Thyroid gland (tissue), 4 donors: ENCODE measurements around the gene FHDC1. TPM values are rescaled to one million over a fixed set of nuclear protein-coding genes. Genes with fewer than 3 reads are reported as not detected.

Experiments
- DNase-seq, 2 donors: peaks; one replicate each; pipeline ENCODE4 v3.0.0-alpha.2; 2019
- H3K27ac ChIP-seq, 3 donors: fragments of 200-600 bp; sonication (generic); 1 replicate in 2 of 3; 2 replicates in 1 of 3; pipeline ENCODE4 v1.5.1; 2016 to 2019; ENCODE audit warnings: mild to moderate bottlenecking in 1 of 3, moderate library complexity in 1 of 3
- H3K27me3 ChIP-seq: fragments of 200-600 bp; sonication (generic); one replicate; pipeline ENCODE4 v1.5.1; 2019
- H3K36me3 ChIP-seq, 2 donors: fragments of 200-600 bp; sonication (generic); one replicate each; pipeline ENCODE4 v1.5.1; 2016 to 2019
- H3K4me1 ChIP-seq, 2 donors: fragments of 200-600 bp; sonication (generic); one replicate each; pipeline ENCODE4 v1.5.1; 2017 to 2019
- H3K4me3 ChIP-seq, 3 donors: fragments of 200-600 bp; sonication (generic); replicated peaks in 1 of 3; 1 replicate in 2 of 3; 2 replicates in 1 of 3; pipeline ENCODE4 v1.5.1; 2016; ENCODE audit warnings: mild to moderate bottlenecking in 1 of 3
- H3K9me3 ChIP-seq: fragments of 200-600 bp; sonication (generic); one replicate; pipeline ENCODE4 v1.5.1; 2017
- POLR2A ChIP-seq, 2 donors: fragments of 450-650 bp; IDR thresholded peaks; one replicate each; pipeline ENCODE4 v1.6.1; 2017; ENCODE audit warnings: antibody characterized with exemption in 2 of 2, mild to moderate bottlenecking in 2 of 2, moderate library complexity in 1 of 2
- WGBS, 2 donors: methylation state at CpG; one replicate each; pipeline ENCODE4 v1.1.5; 2017; 5-methylcytosine and 5-hydroxymethylcytosine counted together
- intact Hi-C: fragments of 100-400 bp; cut with DNase I; formaldehyde crosslinking; loops from one replicate; pipeline ENCODE4 v1.15.1; 2023
- total RNA-seq, 4 donors: library from RNA; depleted of rRNA; stranded (reverse); fragments of >200 nt; gene quantifications; one replicate each; pipeline ENCODE4 v1.2.3, GENCODE V29; 2016
- TF ChIP-seq, protein P1 (sequence below), 6 experiments: fragments of 200-600 bp in 3 of 6; fragments of 450-650 bp in 3 of 6; sonication (generic) in 3 of 6; IDR thresholded peaks; one replicate each; pipeline ENCODE4 v1.5.1; 2016 to 2019; ENCODE audit warnings: antibody characterized with exemption in 6 of 6, mild to moderate bottlenecking in 2 of 6, inconsistent platforms in 1 of 6, moderate library complexity in 1 of 6

Gene FHDC1
- total RNA-seq, 4 donors from 2014 or later: 12.4 to 26.2 (median 18.3) TPM

DNA sequence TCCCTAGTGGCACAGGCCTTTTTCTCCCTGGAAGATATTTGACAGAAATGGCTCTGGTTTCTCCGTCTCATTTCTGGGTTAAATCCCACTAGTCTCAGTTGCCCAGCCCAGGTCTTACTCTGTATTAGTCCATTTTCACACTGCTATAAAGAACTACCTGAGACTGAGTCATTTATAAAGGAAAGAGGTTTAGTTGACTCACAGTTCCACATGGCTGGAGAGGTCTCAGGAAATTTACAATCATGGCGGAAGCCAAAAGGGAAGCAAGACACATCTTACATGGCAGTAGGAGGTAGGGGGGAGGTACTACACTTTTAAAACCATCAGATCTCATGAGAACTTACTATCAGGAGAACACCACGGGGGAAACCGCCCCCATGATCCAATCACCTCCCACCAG lies 81.9 kb downstream of the FHDC1 start:
- Histone ChIP-seq H3K36me3 (no peaks in the 10 kb centered on the region), H3K9me3 (no peaks in the 10 kb centered on the region), H3K27ac (no peak overlapping the region), H3K4me3 (no peak overlapping the region), H3K4me1 (peaks cover 0 to 3% of the 10 kb centered on the region in 2 donors), H3K27me3 (no peaks in the 10 kb centered on the region)
- TF ChIP-seq, protein P1, sequence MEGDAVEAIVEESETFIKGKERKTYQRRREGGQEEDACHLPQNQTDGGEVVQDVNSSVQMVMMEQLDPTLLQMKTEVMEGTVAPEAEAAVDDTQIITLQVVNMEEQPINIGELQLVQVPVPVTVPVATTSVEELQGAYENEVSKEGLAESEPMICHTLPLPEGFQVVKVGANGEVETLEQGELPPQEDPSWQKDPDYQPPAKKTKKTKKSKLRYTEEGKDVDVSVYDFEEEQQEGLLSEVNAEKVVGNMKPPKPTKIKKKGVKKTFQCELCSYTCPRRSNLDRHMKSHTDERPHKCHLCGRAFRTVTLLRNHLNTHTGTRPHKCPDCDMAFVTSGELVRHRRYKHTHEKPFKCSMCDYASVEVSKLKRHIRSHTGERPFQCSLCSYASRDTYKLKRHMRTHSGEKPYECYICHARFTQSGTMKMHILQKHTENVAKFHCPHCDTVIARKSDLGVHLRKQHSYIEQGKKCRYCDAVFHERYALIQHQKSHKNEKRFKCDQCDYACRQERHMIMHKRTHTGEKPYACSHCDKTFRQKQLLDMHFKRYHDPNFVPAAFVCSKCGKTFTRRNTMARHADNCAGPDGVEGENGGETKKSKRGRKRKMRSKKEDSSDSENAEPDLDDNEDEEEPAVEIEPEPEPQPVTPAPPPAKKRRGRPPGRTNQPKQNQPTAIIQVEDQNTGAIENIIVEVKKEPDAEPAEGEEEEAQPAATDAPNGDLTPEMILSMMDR (IDR thresholded peaks at IDR 0.05): no peak
- TF ChIP-seq POLR2A (IDR thresholded peaks at IDR 0.05): no peak
- WGBS, 2 donors: 94% methylated on average over 4 of the region's 4 CpGs
- no peak for DNase-seq
- intact Hi-C loops: no loop called here

DNA sequence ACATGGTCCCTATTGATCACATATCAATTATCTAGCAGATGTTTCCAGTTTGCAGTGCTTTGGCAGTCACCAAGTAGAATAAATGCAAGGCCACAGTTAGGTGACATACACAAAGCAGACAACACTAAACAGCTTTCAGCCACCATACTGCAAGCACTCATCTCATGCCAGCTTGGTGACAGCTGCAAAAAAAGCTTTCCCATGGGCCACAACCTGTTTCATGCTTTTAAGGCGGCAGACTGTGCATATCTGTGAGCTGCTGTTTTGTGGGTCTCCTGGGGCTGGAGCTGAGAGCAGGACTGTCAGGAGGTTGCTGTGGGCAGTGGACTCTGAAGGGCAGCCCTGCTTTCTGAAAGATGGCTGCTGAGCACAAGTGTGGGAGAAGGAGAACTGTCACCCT lies 82.6 kb downstream of the FHDC1 start:
- intact Hi-C loops: no loop called here
- DNase-seq: no peak
- Histone ChIP-seq H3K36me3 (no peaks in the 10 kb centered on the region), H3K4me1 (peaks cover 0 to 3% of the 10 kb centered on the region in 2 donors), H3K27ac (no peak overlapping the region), H3K4me3 (no peak overlapping the region), H3K9me3 (no peaks in the 10 kb centered on the region), H3K27me3 (no peaks in the 10 kb centered on the region)
- no peak for TF ChIP-seq POLR2A (IDR thresholded peaks at IDR 0.05)
- TF ChIP-seq, protein P1 (IDR thresholded peaks at IDR 0.05): no peak
- 100% methylated on average over 1 of the region's 1 CpG for WGBS, 2 donors

DNA sequence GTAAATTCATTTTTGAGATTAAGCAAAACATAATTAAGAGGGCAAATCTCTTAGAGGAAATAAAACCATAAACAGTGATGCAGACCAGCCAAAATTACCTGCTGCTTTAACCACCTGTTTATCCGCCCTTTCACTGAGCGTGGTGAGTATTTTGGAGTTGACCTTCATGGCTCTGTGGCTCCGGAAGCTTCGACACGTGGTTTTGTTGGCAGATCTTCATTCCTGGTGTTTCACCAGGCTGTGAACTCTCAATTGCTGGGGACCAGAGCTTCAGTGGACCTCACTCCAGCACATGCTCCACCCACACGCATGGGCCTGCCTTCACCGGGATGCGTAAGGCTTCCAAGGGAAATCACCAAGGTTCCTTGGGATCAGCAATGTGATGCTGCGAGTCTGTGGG lies 83.8 kb downstream of the FHDC1 start:
- no peak for TF ChIP-seq POLR2A (IDR thresholded peaks at IDR 0.05)
- TF ChIP-seq, protein P1 (IDR thresholded peaks at IDR 0.05): no peak

DNA sequence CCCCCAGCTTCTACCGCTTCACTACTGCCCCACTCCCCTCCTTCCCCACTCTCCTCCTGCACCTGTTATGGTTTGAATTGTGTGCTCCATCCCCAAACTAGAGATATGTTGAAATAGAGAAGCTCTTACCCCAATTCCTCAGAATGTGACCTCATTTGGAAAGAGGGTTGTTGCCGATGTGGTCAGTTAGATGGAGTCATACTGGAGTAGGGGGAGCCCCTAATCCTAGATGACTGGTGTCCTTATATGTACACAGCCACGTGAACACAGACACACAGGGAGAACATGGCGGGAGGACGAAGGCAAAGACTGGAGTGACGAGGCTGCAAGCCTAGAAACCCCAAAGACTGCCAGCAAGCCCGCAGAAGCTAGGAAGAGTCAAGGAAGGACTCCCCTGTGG lies 84.3 kb downstream of the FHDC1 start:
- no peak for TF ChIP-seq POLR2A (IDR thresholded peaks at IDR 0.05)
- TF ChIP-seq, protein P1 (IDR thresholded peaks at IDR 0.05): no peak
- no peaks in the 10 kb centered on the region for H3K36me3 ChIP-seq
- H3K4me1 ChIP-seq: peaks cover 0 to 5% of the 10 kb centered on the region in 2 donors
- H3K27ac ChIP-seq: no peak overlapping the region
- H3K27me3 ChIP-seq: no peaks in the 10 kb centered on the region
- 93 to 96% methylated on average over 7 of the region's 7 CpGs for WGBS, 2 donors
- intact Hi-C loops: no loop called here
- H3K4me3 ChIP-seq: no peak overlapping the region
- no peaks in the 10 kb centered on the region for H3K9me3 ChIP-seq
- no peak for DNase-seq

More for the DNA sequence above, 83.8 kb downstream of the FHDC1 start:
- H3K9me3 ChIP-seq: no peaks in the 10 kb centered on the region
- intact Hi-C loops: no loop called here
- DNase-seq: no peak
- WGBS, 2 donors: 86 to 90% methylated on average over 9 of the region's 9 CpGs
- H3K36me3 ChIP-seq: no peaks in the 10 kb centered on the region
- no peak overlapping the region for H3K27ac ChIP-seq
- no peaks in the 10 kb centered on the region for H3K27me3 ChIP-seq
- no peak overlapping the region for H3K4me3 ChIP-seq
- H3K4me1 ChIP-seq: peaks cover 0 to 3% of the 10 kb centered on the region in 2 donors

DNA sequence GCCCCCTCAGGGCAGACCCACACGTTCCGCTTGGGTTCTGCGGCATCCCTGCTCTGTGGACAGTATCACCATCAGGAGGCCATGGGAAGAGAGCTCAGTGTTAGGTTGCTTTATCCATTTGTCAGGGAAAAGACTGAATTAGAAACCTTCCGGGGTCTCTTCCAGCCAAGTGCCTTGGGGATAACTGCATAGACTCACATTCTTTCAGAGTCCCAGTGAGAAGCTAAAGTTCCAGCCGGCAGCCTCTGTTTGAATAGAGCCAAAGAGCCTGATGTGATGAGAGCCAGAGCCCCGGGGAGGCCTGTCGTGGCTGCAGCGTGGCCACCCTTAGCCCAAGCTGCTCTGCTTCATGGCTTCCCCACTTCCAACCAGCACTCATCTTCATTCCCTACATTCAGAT lies 85.2 kb downstream of the FHDC1 start:
- intact Hi-C loops: no loop called here
- DNase-seq: no peak
- H3K36me3 ChIP-seq: no peaks in the 10 kb centered on the region
- WGBS, 2 donors: 66 to 77% methylated on average over 8 of the region's 8 CpGs
- H3K4me3 ChIP-seq: no peak overlapping the region
- peaks cover 0 to 7% of the 10 kb centered on the region in 2 donors for H3K4me1 ChIP-seq
- TF ChIP-seq POLR2A (IDR thresholded peaks at IDR 0.05): no peak
- TF ChIP-seq, protein P1 (IDR thresholded peaks at IDR 0.05): no peak
- no peaks in the 10 kb centered on the region for H3K27me3 ChIP-seq
- no peak overlapping the region for H3K27ac ChIP-seq
- H3K9me3 ChIP-seq: no peaks in the 10 kb centered on the region
